A673 (cell line): ENCODE data around the gene FRMD4B.

ENCODE experiments used
- CTCF ChIP-seq: fragments of 300-800, 200-600 bp; sonication (generic); conservative IDR thresholded peaks from 2 replicates; pipeline ENCODE4 v1.5.1; 2017; ENCODE audit warnings: low read depth, mild to moderate bottlenecking, antibody characterized with exemption, low read length, moderate library complexity, mixed read lengths
- EZH2 ChIP-seq: fragments of 200-600 bp; sonication (generic); IDR thresholded peaks from 2 replicates; pipeline ENCODE4 v1.6.1; 2017; ENCODE audit warnings: borderline replicate concordance, low read depth, mild to moderate bottlenecking, mixed read lengths, antibody characterized with exemption, low read length; ENCODE audit not compliant: poor library complexity, severe bottlenecking

- TF ChIP-seq CTCF (no peak), EZH2 (no peak)
These were observed 144.1 kb downstream of the FRMD4B start for GRCh38 chr3:69241769-69242168.
